ENCODE data around the gene KRT40.

DNA sequence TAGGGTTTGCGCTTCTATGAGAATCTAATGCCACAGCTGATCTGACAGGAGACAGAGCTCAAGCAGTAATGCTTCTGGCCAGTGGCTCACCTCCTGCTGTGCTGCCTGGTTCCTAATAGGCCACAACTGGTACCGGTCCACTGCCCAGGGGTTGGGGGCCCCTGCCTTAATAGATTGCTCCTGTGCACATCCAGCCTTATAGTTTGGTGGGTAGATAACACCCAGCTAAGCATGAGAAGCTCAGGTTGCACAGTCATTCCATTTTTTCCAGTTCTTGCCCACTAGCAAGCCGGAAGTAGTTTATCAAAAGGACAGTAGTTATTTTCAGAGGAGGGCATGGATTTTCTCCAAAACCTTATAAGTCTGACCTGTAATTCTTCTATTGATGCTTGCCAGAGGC lies 35.3 kb upstream of the KRT40 start:
- TF ChIP-seq POLR2A (IDR thresholded peaks at IDR 0.05; ENCODE audit: low read depth, low read length) (no peak), TAF1 (IDR thresholded peaks at IDR 0.05; ENCODE audit: borderline replicate concordance, low read depth, low read length) (no peak), POLR2AphosphoS5 (IDR thresholded peaks at IDR 0.05; ENCODE audit: low read depth, low read length) (no peak)
